GM19035 (cell line): Measurements from ENCODE around the gene ELFN1.

Experiments
- ATAC-seq: cut with Tn5 transposase; IDR thresholded peaks from one replicate; pipeline ENCODE4 v1.9.1; 2021; ENCODE audit not compliant: unreplicated experiment

ELFN1 gene

GRCh38 chr7:1779445-1779844 is 109.4 kb downstream of the ELFN1 start:
- no peak for ATAC-seq

GRCh38 chr7:1781369-1781768 is 111.3 kb downstream of the ELFN1 start:
- no peak for ATAC-seq

- no peak for ATAC-seq
Measured at GRCh38 chr7:1785839-1786238, 115.8 kb downstream of the ELFN1 start.

- ATAC-seq: no peak
Measured at GRCh38 chr7:1787241-1787640, 117.2 kb downstream of the ELFN1 start.

GRCh38 chr7:1787681-1788235 is 117.7 kb downstream of the ELFN1 start:
- ATAC-seq: no peak

- ATAC-seq: no peak
Measured at GRCh38 chr7:1794888-1795542, 124.9 kb downstream of the ELFN1 start.
